Left lung (tissue), 10 donors: ENCODE measurements around the gene SEH1L. TPM values are rescaled to one million over a fixed set of nuclear protein-coding genes. Genes with fewer than 3 reads are reported as not detected.

Source experiments
- ATAC-seq: fragments of 200-7000 bp; cut with Tn5 transposase; one replicate; pipeline ENCODE4 v1.9.1; 2020; ENCODE audit warnings: moderate library complexity
- DNase-seq, 4 donors: peaks; one replicate each; pipeline ENCODE4 v3.0.0-alpha.2; 2013 to 2020
- H3K27ac ChIP-seq, 2 donors: fragments of 200-600 bp; sonication (generic) in 1 of 2; one replicate each; pipeline versions ENCODE4 v1.5.0 to v1.8.0; 2020 to 2021
- H3K27me3 ChIP-seq, 2 donors: fragments of 200-600 bp; sonication (generic) in 1 of 2; one replicate each; pipeline versions ENCODE4 v1.5.0 to v1.8.0; 2020 to 2021
- H3K36me3 ChIP-seq, 2 donors: fragments of 200-600 bp; sonication (generic) in 1 of 2; one replicate each; pipeline versions ENCODE4 v1.5.0 to v1.8.0; 2020 to 2021
- H3K4me1 ChIP-seq, 2 donors: fragments of 200-600 bp; one replicate each; pipeline ENCODE4 v1.8.0; 2021
- H3K4me3 ChIP-seq, 2 donors: fragments of 200-600 bp; sonication (generic) in 1 of 2; one replicate each; pipeline versions ENCODE4 v1.5.0 to v1.8.0; 2020 to 2021; ENCODE audit warnings: mild to moderate bottlenecking in 1 of 2
- H3K9me3 ChIP-seq, 2 donors: fragments of 200-600 bp; sonication (generic) in 1 of 2; one replicate each; pipeline versions ENCODE4 v1.5.0 to v1.8.0; 2020 to 2021
- CTCF ChIP-seq, 2 donors: fragments of 200-600 bp; sonication (generic) in 1 of 2; IDR thresholded peaks; one replicate each; pipeline versions ENCODE4 v1.5.0 to v1.8.0; 2021; ENCODE audit warnings: antibody characterized with exemption in 2 of 2
- intact Hi-C, 2 donors: fragments of 100-400 bp; cut with DNase I; formaldehyde crosslinking; loops; one replicate each; pipeline versions ENCODE4 v1.11.2 to v1.14.2; 2022
- polyA plus RNA-seq, 6 donors: library from polyadenylated mRNA; unstranded; fragments of 120-200 nt; gene quantifications; one replicate each; pipeline ENCODE4 v1.2.1, GENCODE V29; 2013; ENCODE audit not compliant: insufficient read length in 6 of 6
- total RNA-seq, 2 donors: library from RNA; stranded (reverse); fragmentation: NEBNext Ultra II Directional; extraction: Animal tissue kit (Norgen Biotek cat#: 25700); gene quantifications; one replicate each; pipeline ENCODE4 v1.2.1, GENCODE V29; 2021
- donor health status: DM: no; HTN: yes; CAD: no.
- donor health status: DM: no; HTN: no; CAD: no.

Gene SEH1L
- total and polyA plus RNA-seq, 8 donors: 28.3 to 49.9 (median 34.1) TPM

GRCh38 chr18:12934454-12935071 lies 13.2 kb upstream of the SEH1L start:
- Histone ChIP-seq H3K4me3 (no peak overlapping the region), H3K27ac (no peak overlapping the region), H3K9me3 (no peaks in the 10 kb centered on the region), H3K4me1 (peaks cover 0 to 6% of the 10 kb centered on the region in 2 donors), H3K27me3 (no peaks in the 10 kb centered on the region), H3K36me3 (no peaks in the 10 kb centered on the region)
- DNase-seq (peak; percentile 71 to 88 (median 84)), ATAC-seq (peak; percentile 99)
- intact Hi-C loops: loop anchor here in 1 of 2 donors (5.0 kb wide), 2 partner anchors 187 to 207 kb away; no protein-coding TSS in a partner anchor
- peak; percentile 81 to 86 for TF ChIP-seq CTCF (IDR thresholded peaks at IDR 0.05)

DNA sequence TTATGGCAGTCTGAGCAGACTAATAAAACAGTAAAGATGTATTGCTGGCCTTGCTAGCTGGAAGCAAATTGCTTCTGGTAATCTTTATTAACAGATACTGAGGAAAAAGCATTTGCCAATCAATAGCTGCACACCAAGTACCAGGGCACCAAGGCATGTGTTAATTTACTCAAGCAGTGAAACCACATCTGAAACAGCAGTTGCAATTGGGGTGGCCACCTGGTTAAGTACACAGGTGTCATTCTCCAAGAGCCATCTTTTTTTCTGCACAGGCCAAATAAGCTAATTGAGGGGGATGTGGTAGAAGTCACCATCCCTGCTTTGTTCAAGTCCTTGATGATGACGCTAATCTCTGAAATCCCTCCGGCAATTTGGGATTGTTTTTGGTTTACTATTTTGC lies 8.6 kb upstream of the SEH1L start:
- no peak for TF ChIP-seq CTCF (IDR thresholded peaks at IDR 0.05)
- no peak for ATAC-seq
- intact Hi-C loops: loop anchor here in 1 of 2 donors (5.0 kb wide), 1 partner anchor 212 kb away; no protein-coding TSS in a partner anchor

DNA sequence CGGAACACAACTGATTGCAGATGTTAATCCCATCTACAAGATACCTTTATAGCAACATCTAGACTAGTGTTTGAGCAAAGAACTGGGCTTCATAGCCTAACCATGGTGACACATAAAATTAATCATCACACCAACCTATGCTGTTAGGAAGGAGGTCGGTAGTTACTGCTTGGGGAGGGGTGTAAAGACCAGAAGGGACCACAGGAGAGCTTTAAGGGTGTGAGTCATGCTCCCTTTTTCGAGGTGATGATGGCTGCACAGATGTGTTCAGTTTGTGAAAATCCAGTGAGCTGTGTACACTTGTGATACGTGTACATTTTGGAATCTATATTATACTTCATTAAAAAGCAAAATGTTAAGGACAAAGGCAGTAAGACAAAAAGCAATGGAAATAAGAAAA lies 4.6 kb upstream of the SEH1L start:
- Histone ChIP-seq H3K27me3 (no peaks in the 10 kb centered on the region), H3K36me3 (no peaks in the 10 kb centered on the region), H3K4me1 (peaks cover 4 to 9% of the 10 kb centered on the region in 2 donors), H3K27ac (no peak overlapping the region), H3K9me3 (no peaks in the 10 kb centered on the region), H3K4me3 (no peak overlapping the region)
- ATAC-seq (no peak), DNase-seq (no peak)
- intact Hi-C loops: no loop called here
- no peak for TF ChIP-seq CTCF (IDR thresholded peaks at IDR 0.05)

More for the DNA sequence above, 8.6 kb upstream of the SEH1L start:
- Histone ChIP-seq H3K27me3 (no peaks in the 10 kb centered on the region), H3K27ac (no peak overlapping the region), H3K4me3 (no peak overlapping the region), H3K9me3 (no peaks in the 10 kb centered on the region), H3K4me1 (peaks cover 0 to 6% of the 10 kb centered on the region in 2 donors), H3K36me3 (no peaks in the 10 kb centered on the region)
- no peak for DNase-seq

DNA sequence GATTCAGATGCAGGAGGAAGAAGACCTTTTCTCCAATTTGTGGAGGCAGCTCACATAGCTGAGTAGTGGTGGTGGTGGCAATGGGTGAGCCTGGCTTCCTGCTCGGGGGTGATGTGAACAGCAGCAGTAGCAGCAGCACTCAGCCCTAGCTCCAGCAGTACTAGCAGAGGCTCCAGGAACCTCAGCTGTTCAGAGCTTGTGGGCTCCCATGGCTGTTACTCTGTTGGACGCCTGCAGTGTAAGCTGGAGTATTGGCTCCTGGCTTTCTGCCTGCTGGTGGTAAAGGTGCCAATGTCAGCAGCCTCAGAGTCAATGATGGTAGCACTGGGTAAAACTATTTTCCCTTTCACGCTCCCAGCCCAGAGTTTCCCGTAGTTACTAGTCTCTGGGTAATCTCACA lies 3.1 kb upstream of the SEH1L start:
- Histone ChIP-seq H3K4me3 (no peak overlapping the region), H3K27me3 (no peaks in the 10 kb centered on the region), H3K27ac (no peak overlapping the region), H3K36me3 (no peaks in the 10 kb centered on the region), H3K4me1 (peaks cover 4 to 20% of the 10 kb centered on the region in 2 donors), H3K9me3 (no peaks in the 10 kb centered on the region)
- intact Hi-C loops: no loop called here
- peak in 1 of 4 donors; percentile 41 for DNase-seq
- ATAC-seq: no peak
- no peak for TF ChIP-seq CTCF (IDR thresholded peaks at IDR 0.05)

DNA sequence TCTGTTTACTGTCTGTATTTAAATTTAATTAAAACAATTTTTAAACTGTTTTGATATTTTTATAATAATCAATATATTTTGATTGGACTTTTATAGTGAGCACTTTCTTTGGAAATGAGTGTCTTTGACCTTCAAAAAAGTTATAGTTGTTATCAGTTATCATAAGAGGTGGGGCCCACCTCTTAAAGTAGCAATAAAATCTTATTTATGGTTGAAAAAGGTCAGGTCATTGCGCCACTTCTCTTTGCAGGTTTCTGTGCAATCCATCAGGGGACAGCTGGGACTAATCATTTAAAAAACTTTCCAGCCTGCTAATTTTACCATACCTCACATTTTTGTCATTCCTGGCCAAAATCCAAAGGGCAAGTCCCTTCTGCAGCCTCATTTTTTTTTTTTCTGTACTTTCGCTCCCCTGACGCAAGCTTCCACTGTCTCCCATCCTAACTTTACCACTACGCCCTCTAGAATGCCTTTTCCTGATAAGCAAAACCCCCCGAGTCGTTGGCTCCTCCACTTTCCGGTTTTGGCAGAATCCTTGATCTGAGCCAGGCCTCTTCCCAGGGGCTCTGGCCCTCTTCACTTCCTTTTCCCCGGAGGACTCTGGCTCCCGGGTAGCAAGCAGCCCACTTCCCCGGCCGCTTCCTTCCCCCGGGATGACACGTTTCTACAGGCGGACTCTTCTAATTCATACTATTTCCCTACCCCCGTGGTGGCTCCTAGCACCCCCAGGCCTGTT lies 1.1 kb upstream of the SEH1L start:
- H3K9me3 ChIP-seq: no peaks in the 10 kb centered on the region

More for the DNA sequence above, 1.1 kb upstream of the SEH1L start:
- ATAC-seq (peak; percentile 1), DNase-seq (peak; percentile 38 to 81 (median 62))
- Histone ChIP-seq H3K36me3 (no peaks in the 10 kb centered on the region), H3K4me1 (peaks cover 4 to 32% of the 10 kb centered on the region in 2 donors), H3K4me3 (peak overlapping the region; percentile 58 to 73), H3K27ac (peak overlapping the region; percentile 92 to 96), H3K27me3 (no peaks in the 10 kb centered on the region)
- intact Hi-C loops: no loop called here
- TF ChIP-seq CTCF (IDR thresholded peaks at IDR 0.05): no peak
